Activated CD8-positive, alpha-beta T cell treated with anti-CD3 and anti-CD28 coated beads for 36 hours (primary cell): ENCODE measurements around the gene MRNIP. TPM values are rescaled to one million over a fixed set of nuclear protein-coding genes. Genes with fewer than 3 reads are reported as not detected.
A peak's percentile ranks its signal among the peaks of the same experiment; 100 is the strongest.

Source experiments
- ATAC-seq: fragments of 200-7000 bp; cut with Tn5 transposase; one replicate; pipeline ENCODE4 v1.10.0; 2021; ENCODE audit warnings: mild to moderate bottlenecking, moderate library complexity
- CTCF ChIA-PET: fragments of 350-600 bp; sonication (Branson Sonifier 250); formaldehyde crosslinking; loops from one replicate; lab custom pipeline; 2021; ENCODE audit warnings: antibody characterized with exemption; lab: Charles Lee
- POLR2A ChIA-PET: fragments of 350-600 bp; sonication (Branson Sonifier 250); formaldehyde crosslinking; loops from one replicate; lab custom pipeline; 2021; ENCODE audit warnings: antibody characterized with exemption; lab: Charles Lee
- DNase-seq: peaks from one replicate; pipeline ENCODE4 v3.0.0-alpha.2; 2020
- H3K27ac Mint-ChIP-seq: one replicate; pipeline ENCODE4 v1.8.0; 2021; ENCODE audit warnings: mild to moderate bottlenecking, mixed read lengths
- H3K27me3 Mint-ChIP-seq: one replicate; pipeline ENCODE4 v1.8.0; 2021; ENCODE audit warnings: mixed read lengths
- H3K36me3 Mint-ChIP-seq: one replicate; pipeline ENCODE4 v1.8.0; 2021; ENCODE audit warnings: low read depth, mixed read lengths
- H3K4me1 Mint-ChIP-seq: one replicate; pipeline ENCODE4 v1.8.0; 2021; ENCODE audit warnings: low read depth, mixed read lengths
- H3K4me3 Mint-ChIP-seq: one replicate; pipeline ENCODE4 v1.8.0; 2021; ENCODE audit warnings: mild to moderate bottlenecking, moderate library complexity, mixed read lengths
- H3K9me3 Mint-ChIP-seq: one replicate; pipeline ENCODE4 v1.8.0; 2021; ENCODE audit warnings: mixed read lengths
- intact Hi-C: fragments of 100-400 bp; cut with micrococcal nuclease; formaldehyde crosslinking; loops from one replicate; pipeline ENCODE4 v1.10.0; 2022
- total RNA-seq, 2 experiments: library from RNA; stranded (reverse); gene quantifications; one replicate each; pipeline ENCODE4 v1.2.3, GENCODE V29; 2021
- TF ChIP-seq, protein P1 (sequence below): fragments of 200-600 bp; IDR thresholded peaks from one replicate; pipeline ENCODE4 v1.8.0; 2022; ENCODE audit warnings: antibody characterized with exemption, mild to moderate bottlenecking

MRNIP gene
- total RNA-seq, 2 experiments from 2014 or later, result 19.8 to 21.5 TPM

DNA sequence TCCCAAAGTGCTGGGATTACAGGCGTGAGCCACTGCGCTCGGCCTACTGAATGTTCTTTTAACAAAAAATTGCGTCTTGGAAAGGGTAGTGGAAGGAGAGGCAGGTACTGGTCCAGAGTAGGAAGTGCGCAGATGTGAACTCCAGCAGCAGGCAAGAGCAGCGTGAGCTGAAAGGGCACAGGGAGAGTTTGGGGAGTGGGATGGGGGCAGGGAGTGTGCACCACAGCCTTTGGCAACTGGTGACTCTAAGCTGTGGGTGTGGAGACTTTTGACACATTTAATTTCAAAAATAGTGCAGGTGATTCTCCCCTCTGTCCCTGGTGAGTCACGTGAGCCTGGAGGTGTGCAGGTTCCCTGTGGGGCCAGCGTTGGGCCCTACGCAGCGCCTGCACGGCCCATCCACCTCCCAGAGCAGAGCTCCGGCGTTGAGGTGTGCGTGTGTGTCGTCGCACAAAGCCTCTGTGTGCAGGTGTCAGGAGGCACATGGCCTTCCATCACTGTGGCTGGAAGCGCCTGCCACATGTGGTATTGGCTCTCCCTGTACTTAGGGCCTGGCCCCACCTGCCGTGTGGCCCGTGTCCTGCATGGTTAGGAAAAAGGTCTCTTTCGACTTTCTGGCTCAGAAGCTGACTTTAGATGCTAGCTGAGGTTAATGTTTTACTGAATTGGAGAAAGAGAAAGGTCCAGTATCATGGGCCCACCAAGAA lies 26.4 kb downstream of the MRNIP start:
- Mint-ChIP-seq H3K4me1 (peaks cover 28% of the 10 kb centered on the region), H3K9me3 (no peaks in the 10 kb centered on the region), H3K4me3 (no peak overlapping the region), H3K27ac (peak overlapping the region; percentile 24), H3K36me3 (peaks cover 63% of the 10 kb centered on the region), H3K27me3 (no peaks in the 10 kb centered on the region)
- POLR2A ChIA-PET, result interaction anchor here (0.7 to 1.7 kb wide), 5 partner anchors 10 to 33 kb away, joined by 3 to 6 read pairs (median 5); partner anchors contain the start of gene SQSTM1
- TF ChIP-seq, protein P1, sequence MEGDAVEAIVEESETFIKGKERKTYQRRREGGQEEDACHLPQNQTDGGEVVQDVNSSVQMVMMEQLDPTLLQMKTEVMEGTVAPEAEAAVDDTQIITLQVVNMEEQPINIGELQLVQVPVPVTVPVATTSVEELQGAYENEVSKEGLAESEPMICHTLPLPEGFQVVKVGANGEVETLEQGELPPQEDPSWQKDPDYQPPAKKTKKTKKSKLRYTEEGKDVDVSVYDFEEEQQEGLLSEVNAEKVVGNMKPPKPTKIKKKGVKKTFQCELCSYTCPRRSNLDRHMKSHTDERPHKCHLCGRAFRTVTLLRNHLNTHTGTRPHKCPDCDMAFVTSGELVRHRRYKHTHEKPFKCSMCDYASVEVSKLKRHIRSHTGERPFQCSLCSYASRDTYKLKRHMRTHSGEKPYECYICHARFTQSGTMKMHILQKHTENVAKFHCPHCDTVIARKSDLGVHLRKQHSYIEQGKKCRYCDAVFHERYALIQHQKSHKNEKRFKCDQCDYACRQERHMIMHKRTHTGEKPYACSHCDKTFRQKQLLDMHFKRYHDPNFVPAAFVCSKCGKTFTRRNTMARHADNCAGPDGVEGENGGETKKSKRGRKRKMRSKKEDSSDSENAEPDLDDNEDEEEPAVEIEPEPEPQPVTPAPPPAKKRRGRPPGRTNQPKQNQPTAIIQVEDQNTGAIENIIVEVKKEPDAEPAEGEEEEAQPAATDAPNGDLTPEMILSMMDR, result no peak
- DNase-seq (no peak), ATAC-seq (no peak)
- CTCF ChIA-PET, result interaction anchor here (1.1 to 1.8 kb wide), 3 partner anchors 30 to 69 kb away, joined by 3 to 6 read pairs (median 5); no protein-coding TSS in a partner anchor
- intact Hi-C loops, result no loop called here

DNA sequence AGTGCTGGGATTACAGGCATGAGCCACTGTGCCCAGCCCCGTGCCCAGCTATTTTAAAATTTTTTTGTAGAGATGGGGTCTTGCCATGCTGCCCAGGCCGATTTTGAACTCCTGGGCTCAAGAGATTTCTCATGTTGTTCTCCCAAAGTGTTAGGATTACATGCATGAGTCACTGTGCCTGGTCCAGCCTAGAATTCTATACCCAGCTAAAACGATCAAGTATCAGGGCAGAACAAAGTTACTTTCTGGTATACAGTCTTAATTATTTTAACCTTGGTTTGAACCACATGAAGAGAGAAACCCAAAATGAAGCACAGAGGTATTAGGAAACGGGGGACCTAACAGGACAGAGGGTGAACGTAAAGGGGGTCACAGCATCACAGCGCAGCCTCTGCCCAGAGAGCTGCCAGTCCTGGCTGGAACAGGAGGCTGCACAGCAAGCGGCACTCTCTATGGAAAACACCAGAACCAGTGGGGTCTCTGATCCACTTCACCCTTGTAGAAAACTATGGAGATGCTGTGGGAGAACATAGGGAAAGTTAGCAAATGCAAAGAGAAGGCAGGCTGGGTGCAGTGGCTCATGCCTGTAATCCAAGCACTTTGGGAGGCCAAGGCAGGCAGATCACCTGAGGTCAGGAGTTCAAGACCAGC lies 27.7 kb downstream of the MRNIP start:
- TF ChIP-seq, protein P1, result no peak
- ATAC-seq (no peak), DNase-seq (no peak)
- CTCF ChIA-PET, result interaction anchor here (1.3 to 1.8 kb wide), 2 partner anchors 29 to 68 kb away, joined by 4 to 5 read pairs; no protein-coding TSS in a partner anchor
- POLR2A ChIA-PET, result interaction anchor here (0.7 kb wide), 1 partner anchor 11 kb away, joined by 4 read pairs; no protein-coding TSS in a partner anchor
- peaks cover 59% of the 10 kb centered on the region for H3K36me3 Mint-ChIP-seq
- no peak overlapping the region for H3K27ac Mint-ChIP-seq
- no peak overlapping the region for H3K4me3 Mint-ChIP-seq
- peaks cover 22% of the 10 kb centered on the region for H3K4me1 Mint-ChIP-seq
- no peaks in the 10 kb centered on the region for H3K27me3 Mint-ChIP-seq
- intact Hi-C loops, result no loop called here
- H3K9me3 Mint-ChIP-seq, result no peaks in the 10 kb centered on the region

DNA sequence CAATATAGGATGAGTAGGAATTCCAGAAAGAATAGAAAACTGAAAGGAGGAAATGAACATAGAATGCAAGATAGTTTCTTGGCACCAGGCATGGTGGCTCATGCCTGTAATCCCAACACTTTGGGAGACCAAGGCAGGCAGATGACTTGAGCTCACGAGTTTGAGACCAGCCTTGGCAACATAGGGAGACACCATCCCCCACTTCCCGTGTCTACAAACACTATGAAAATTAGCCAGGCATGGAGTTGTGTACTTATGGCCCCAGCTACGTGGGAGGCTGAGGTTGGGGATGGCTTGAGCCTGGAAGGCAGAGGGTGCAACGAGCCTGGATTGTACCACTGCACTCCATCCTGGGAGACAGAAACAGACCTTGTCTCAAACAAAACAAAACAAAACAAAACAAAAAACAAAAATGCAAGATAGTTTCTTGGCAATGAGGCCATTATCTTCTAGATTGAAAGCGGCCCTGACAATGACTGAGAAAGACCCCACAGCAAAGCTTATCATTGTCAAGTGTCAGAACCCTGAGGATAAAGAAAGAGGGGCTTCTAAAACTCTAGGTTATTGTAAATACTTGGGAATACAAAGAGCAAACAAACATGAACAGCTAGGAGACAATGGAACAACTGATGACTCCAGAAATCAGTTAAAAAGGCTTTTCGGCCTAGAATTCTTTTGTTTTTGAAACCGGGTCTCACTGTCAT lies 28.7 kb downstream of the MRNIP start:
- no peak for ATAC-seq
- CTCF ChIA-PET, result interaction anchor here (1.3 kb wide), 1 partner anchor 67 kb away, joined by 4 read pairs; no protein-coding TSS in a partner anchor
- H3K9me3 Mint-ChIP-seq, result no peaks in the 10 kb centered on the region
- TF ChIP-seq, protein P1, result no peak
- intact Hi-C loops, result no loop called here
- no peak overlapping the region for H3K4me3 Mint-ChIP-seq
- peaks cover 63% of the 10 kb centered on the region for H3K36me3 Mint-ChIP-seq
- H3K27me3 Mint-ChIP-seq, result no peaks in the 10 kb centered on the region
- H3K27ac Mint-ChIP-seq, result peak overlapping the region; percentile 46
- peaks cover 18% of the 10 kb centered on the region for H3K4me1 Mint-ChIP-seq
- POLR2A ChIA-PET, result interaction anchor here (1.2 to 3.2 kb wide), 3 partner anchors 8 to 151 kb away, joined by 5 to 16 read pairs (median 5); partner anchors contain the start of gene SQSTM1
- DNase-seq, result no peak

DNA sequence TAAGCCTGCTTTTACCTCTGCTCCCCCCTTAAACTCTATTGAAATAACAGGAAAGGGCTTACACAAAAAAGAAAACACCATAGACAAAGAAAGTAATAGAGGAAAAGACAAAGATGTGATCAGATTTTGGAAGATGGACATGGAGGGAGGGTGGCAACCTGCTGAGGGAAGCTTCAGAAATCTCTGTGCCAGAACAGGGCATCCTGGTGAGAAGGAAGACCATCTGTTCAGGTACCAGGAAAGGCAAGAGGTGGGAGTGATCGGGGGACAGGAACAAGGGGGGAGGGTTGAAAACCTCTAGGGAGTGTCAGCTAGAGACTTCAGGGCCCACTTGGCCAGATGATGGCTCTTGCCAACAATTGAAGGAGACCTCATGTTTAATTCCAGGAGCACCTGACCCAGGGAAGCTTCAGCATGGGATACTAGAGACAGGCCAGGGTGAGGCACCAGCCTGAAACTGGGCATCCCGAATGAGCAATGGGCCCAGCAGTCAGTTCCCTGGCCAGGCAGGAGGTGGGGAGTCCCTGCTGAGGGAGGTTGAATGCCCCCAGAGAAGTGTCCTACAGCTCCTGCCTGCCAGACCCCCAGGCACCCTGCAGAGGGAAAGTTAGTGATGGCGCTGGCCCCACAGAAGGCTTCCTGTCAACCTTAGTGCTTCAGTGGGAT lies 29.7 kb downstream of the MRNIP start:
- no peaks in the 10 kb centered on the region for H3K27me3 Mint-ChIP-seq
- DNase-seq (no peak), ATAC-seq (no peak)
- TF ChIP-seq, protein P1, result no peak
- H3K4me3 Mint-ChIP-seq, result no peak overlapping the region
- H3K4me1 Mint-ChIP-seq, result peaks cover 22% of the 10 kb centered on the region
- H3K27ac Mint-ChIP-seq, result peak overlapping the region; percentile 70
- ChIA-PET POLR2A (interaction anchor here (1.2 to 3.2 kb wide), 4 partner anchors 9 to 150 kb away, joined by 3 to 16 read pairs (median 5); partner anchors contain the start of genes MAML1 and SQSTM1), CTCF (no interaction called here)
- H3K36me3 Mint-ChIP-seq, result peaks cover 69% of the 10 kb centered on the region
- intact Hi-C loops, result no loop called here
- no peaks in the 10 kb centered on the region for H3K9me3 Mint-ChIP-seq
